Subcutaneous adipose tissue (tissue), 4 donors: ENCODE measurements around the gene ZNF775. TPM values are rescaled to one million over a fixed set of nuclear protein-coding genes. Genes with fewer than 3 reads are reported as not detected.

Experiments
- total RNA-seq, 4 donors: library from RNA; depleted of rRNA; stranded (reverse); fragments of >200 nt; gene quantifications; one replicate each; pipeline ENCODE4 v1.1.0, GENCODE V29; 2016
- TF ChIP-seq, protein P1 (sequence below): fragments of 450-650 bp; IDR thresholded peaks from one replicate; pipeline ENCODE4 v1.5.1; 2016; ENCODE audit warnings: low read depth, mild to moderate bottlenecking, control low read depth, antibody characterized with exemption, moderate library complexity

The ZNF775 gene
- total RNA-seq, 4 donors from 2014 or later: 0.49 to 4.2 (median 1.9) TPM

- TF ChIP-seq, protein P1, sequence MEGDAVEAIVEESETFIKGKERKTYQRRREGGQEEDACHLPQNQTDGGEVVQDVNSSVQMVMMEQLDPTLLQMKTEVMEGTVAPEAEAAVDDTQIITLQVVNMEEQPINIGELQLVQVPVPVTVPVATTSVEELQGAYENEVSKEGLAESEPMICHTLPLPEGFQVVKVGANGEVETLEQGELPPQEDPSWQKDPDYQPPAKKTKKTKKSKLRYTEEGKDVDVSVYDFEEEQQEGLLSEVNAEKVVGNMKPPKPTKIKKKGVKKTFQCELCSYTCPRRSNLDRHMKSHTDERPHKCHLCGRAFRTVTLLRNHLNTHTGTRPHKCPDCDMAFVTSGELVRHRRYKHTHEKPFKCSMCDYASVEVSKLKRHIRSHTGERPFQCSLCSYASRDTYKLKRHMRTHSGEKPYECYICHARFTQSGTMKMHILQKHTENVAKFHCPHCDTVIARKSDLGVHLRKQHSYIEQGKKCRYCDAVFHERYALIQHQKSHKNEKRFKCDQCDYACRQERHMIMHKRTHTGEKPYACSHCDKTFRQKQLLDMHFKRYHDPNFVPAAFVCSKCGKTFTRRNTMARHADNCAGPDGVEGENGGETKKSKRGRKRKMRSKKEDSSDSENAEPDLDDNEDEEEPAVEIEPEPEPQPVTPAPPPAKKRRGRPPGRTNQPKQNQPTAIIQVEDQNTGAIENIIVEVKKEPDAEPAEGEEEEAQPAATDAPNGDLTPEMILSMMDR: no peak
Observed at GRCh38 chr7:150420987-150421674, 42.0 kb downstream of the ZNF775 start.

DNA sequence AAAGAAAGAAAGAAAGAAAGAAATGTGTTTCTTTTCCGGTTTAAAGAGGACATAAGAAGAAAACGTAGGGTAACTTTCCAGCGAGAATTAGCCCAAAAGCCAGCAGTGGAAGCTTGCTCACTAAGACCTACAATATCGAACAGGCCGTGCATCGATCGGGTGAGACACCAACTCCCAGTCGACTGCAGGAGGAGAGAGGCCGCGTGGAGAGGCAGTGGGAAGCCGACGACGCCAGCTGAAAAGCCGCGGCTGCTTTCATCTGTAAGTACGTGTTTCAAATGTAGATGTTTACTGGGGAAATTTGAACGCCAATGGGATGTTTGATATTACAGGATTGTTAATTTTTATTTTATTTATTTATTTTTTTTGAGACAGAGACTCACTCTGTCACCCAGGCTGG is 42.7 kb downstream of the ZNF775 start:
- TF ChIP-seq, protein P1: no peak

- TF ChIP-seq, protein P1: no peak
Observed at GRCh38 chr7:150425670-150426069, 46.5 kb downstream of the ZNF775 start.

GRCh38 chr7:150428671-150429451 is 49.7 kb downstream of the ZNF775 start:
- TF ChIP-seq, protein P1: no peak

DNA sequence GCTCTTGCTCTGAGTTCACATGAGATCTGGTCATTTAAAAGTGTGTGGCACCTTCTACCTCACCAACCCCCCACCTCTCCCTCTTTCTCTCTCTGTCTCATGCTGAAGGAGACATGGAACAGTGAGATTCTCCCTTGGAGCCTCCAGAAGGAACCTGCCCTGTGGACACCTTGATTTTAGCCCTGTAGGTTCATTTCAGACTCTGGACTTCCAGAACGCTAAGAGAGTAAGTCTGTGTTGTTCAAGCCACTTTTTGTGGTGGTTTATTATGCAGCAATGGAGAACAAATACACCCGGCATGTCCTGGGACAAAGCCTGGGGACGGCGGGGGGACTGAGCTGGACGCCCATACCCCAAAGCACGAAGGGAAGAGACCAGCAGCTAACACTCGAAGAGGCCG is 50.6 kb downstream of the ZNF775 start:
- TF ChIP-seq, protein P1: no peak

DNA sequence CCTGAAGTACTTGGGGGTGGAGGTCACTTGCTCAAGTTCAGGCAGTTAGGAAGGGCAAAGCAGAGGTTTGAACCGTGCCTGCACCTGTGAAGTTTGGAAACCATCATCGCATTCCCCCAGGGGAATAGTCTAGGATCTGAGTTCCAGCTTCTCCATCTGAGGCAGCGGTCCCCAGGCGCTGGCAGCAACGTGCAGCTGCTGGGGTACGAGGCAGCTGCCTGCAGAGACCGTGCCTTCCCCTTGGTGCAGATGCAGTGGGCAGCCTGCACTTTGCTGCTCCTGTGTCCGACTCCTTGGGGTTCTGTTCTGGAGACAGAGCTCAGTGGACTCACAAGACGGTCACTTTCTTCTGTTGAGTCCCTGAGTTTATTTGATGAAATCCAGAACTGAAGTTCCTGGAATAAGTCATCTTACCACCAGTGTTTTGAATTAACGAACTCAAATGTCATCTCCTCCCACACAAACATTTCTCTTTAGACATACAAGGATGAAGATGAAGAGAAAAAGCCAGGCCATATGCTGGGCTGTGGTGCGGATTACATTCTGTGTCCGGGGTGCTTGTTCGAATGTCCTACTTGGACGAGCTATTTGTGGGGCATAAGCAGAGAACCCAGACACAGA is 51.4 kb downstream of the ZNF775 start:
- TF ChIP-seq, protein P1: no peak
